ENCODE results near the gene TTC14.

- TF ChIP-seq, protein P1, sequence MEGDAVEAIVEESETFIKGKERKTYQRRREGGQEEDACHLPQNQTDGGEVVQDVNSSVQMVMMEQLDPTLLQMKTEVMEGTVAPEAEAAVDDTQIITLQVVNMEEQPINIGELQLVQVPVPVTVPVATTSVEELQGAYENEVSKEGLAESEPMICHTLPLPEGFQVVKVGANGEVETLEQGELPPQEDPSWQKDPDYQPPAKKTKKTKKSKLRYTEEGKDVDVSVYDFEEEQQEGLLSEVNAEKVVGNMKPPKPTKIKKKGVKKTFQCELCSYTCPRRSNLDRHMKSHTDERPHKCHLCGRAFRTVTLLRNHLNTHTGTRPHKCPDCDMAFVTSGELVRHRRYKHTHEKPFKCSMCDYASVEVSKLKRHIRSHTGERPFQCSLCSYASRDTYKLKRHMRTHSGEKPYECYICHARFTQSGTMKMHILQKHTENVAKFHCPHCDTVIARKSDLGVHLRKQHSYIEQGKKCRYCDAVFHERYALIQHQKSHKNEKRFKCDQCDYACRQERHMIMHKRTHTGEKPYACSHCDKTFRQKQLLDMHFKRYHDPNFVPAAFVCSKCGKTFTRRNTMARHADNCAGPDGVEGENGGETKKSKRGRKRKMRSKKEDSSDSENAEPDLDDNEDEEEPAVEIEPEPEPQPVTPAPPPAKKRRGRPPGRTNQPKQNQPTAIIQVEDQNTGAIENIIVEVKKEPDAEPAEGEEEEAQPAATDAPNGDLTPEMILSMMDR (tag by site-specific recombination; IDR thresholded peaks at IDR 0.05): no peak
- TF ChIP-seq ZNF585B (tag by site-specific recombination; IDR thresholded peaks at IDR 0.05): no peak
- TF ChIP-seq SP7 (tag by site-specific recombination; IDR thresholded peaks at IDR 0.05): no peak
- TF ChIP-seq PRDM1 (tag by site-specific recombination; IDR thresholded peaks at IDR 0.05): no peak
- no peak for TF ChIP-seq ZNF639 (tag by site-specific recombination; IDR thresholded peaks at IDR 0.05)
- no peak for TF ChIP-seq ZNF24 (tag by site-specific recombination; IDR thresholded peaks at IDR 0.05)
- TF ChIP-seq ZBTB17 (tag by site-specific recombination; IDR thresholded peaks at IDR 0.05): no peak
- TF ChIP-seq ZBTB10 (tag by site-specific recombination; IDR thresholded peaks at IDR 0.05): no peak
Observed at GRCh38 chr3:180633722-180634121, 31.8 kb downstream of the TTC14 start.
